ENCODE measurements around the gene SNX10. TPM values are rescaled to one million over a fixed set of nuclear protein-coding genes. Genes with fewer than 3 reads are reported as not detected.

SNX10 gene
- total and polyA plus RNA-seq, 2 of the 4 experiments (the other 2 are of a cell fraction), result not detected

GRCh38 chr7:26404189-26404996 is 112.7 kb downstream of the SNX10 start:
- Histone ChIP-seq H2BK120ac (ENCODE audit: low read depth, low read length) (no peak overlapping the region), H3K4ac (ENCODE audit: low read depth, low read length) (no peak overlapping the region), H3K27ac (ENCODE audit: insufficient read depth, low read length) (no peak overlapping the region), H3K36me3 (ENCODE audit: control insufficient read depth, insufficient read depth, low read length) (no peaks in the 10 kb centered on the region), H2AK5ac (ENCODE audit: low read depth, low read length) (no peak overlapping the region), H3K27me3 (ENCODE audit: control insufficient read depth, insufficient read depth, low read length) (peaks cover 11% of the 10 kb centered on the region), H3K23ac (ENCODE audit: low read depth, low read length) (no peak overlapping the region), H3K18ac (ENCODE audit: low read depth, low read length) (no peak overlapping the region), H3K4me2 (ENCODE audit: low read depth, low read length) (no peak overlapping the region), H3K14ac (replicated peaks; ENCODE audit: low read depth, low read length) (no peak overlapping the region), H2BK20ac (ENCODE audit: low read depth, low read length) (no peak overlapping the region), H3K4me1 (ENCODE audit: control insufficient read depth, insufficient read depth, low read length) (no peaks in the 10 kb centered on the region), H3K9me3 (ENCODE audit: control insufficient read depth, insufficient read depth, low read length) (no peaks in the 10 kb centered on the region), H3K9me1 (ENCODE audit: insufficient read depth, low read length) (no peaks in the 10 kb centered on the region), H4K20me1 (ENCODE audit: insufficient read depth, low read length) (no peaks in the 10 kb centered on the region), H3K79me1 (ENCODE audit: low read depth in 1 of 2, low read length in 2 of 2) (no peaks in the 10 kb centered on the region), H2BK15ac (ENCODE audit: low read depth, low read length) (no peak overlapping the region), H2AFZ (replicated peaks; ENCODE audit: low read length, poor library complexity) (no peak overlapping the region), H4K8ac (ENCODE audit: low read depth in 2 of 2, low read length in 2 of 2) (no peak overlapping the region), H4K91ac (ENCODE audit: insufficient read depth, low read depth, low read length) (no peak overlapping the region), H3K9ac (ENCODE audit: low read depth, low read length) (no peak overlapping the region), H3K56ac (ENCODE audit: extremely low read depth, insufficient read depth, low read length) (no peak overlapping the region), H2AK9ac (replicated peaks; ENCODE audit: low read depth, low read length, poor library complexity) (no peak overlapping the region), H3K4me3 (ENCODE audit: insufficient read depth, low read depth, low read length) (no peak overlapping the region), H4K5ac (ENCODE audit: low read depth, low read length) (no peak overlapping the region), H2BK5ac (ENCODE audit: low read depth, low read length, poor library complexity, severe bottlenecking) (no peak overlapping the region)
- DNase-seq, result no peak
- ATAC-seq (ENCODE audit: low read depth), result no peak
- WGBS, 2 experiments (ENCODE audit: extremely low coverage in 2 of 2, insufficient read length in 1 of 2), result 60% methylated on average over 1 of the region's 10 CpGs; no CpG with 5 or more reads in 1 of the 2 experiments
- BruUV-seq (replicated peaks), result no TSS peak
- ChIA-PET CTCF (no interaction called here), POLR2A (ENCODE audit: unreplicated experiment) (no interaction called here)
- intact Hi-C loops (cut with micrococcal nuclease) (no loop called here), dilution Hi-C loops (cut with HindIII; ENCODE audit: low sequenced_read_pairs, unreplicated experiment) (no loop called here), in situ Hi-C loops (cut with MboI; ENCODE audit: low sequenced_read_pairs) (no loop called here)
- TF ChIP-seq MAFK (IDR thresholded peaks at IDR 0.05; ENCODE audit: low read depth, low read length) (peak; percentile 75), POLR2A (IDR thresholded peaks at IDR 0.05; ENCODE audit: low read depth, low read length) (no peak), FOS (IDR thresholded peaks at IDR 0.05; ENCODE audit: low read depth, low read length) (no peak)
- TF ChIP-seq, protein P1, sequence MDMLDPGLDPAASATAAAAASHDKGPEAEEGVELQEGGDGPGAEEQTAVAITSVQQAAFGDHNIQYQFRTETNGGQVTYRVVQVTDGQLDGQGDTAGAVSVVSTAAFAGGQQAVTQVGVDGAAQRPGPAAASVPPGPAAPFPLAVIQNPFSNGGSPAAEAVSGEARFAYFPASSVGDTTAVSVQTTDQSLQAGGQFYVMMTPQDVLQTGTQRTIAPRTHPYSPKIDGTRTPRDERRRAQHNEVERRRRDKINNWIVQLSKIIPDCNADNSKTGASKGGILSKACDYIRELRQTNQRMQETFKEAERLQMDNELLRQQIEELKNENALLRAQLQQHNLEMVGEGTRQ (IDR thresholded peaks at IDR 0.05; ENCODE audit: low read depth, low read length), result no peak

Data from IMR-90 (cell line).